ENCODE data around the gene KLK6.

DNA sequence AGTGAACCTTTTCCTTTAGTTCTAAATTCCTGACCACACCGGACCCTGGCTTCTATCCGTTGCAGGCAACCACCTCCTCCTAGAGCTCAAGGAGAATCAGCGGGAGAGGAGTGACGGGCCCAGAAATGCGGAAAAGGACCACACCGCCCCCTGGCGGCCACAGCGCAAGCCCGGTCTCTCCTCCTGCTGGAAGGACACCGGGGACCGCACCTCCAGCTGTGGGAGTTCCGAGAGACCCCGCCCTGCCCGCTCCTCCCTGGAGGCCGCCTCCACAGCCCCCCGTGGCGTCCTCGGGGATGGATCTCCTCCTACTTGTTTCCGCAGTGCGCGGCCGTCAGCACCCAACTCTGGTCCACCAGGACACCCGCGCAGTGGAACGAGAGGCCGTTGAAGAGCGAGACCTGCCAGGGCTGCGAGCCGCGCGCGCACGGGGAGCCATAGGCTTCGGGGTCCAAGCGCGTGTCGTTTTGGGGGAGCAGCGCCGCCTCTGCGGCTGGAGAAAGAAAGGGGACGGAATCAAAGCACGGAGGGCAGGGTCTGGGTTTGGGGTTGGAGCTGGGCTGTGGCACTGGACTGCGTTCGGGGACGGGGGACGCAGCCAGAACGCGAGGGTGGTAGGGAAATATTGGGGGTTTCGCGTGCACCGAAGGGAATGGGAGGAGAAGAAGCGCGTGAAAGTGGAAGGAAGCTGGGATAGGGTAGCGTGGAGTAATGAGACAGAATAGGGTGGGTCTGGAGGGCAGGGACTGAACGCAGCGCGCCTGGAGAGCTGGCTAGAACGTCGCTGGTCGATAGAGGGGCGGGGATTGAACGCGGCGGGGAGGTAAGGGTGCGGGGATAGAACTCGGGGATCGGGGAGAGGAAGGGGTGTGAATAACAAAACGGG lies 47.6 kb upstream of the KLK6 start:
- TF ChIP-seq POLR2AphosphoS5 (IDR thresholded peaks at IDR 0.05; ENCODE audit: low read depth, low read length) (no peak), ETV6 (CRISPR knock-in tag; conservative IDR thresholded peaks at IDR 0.05) (no peak)

Data from HepG2 (cell line).